Astrocyte (in vitro differentiated cells and primary cell): Measurements from ENCODE around the gene DOK7.

Experiments used
- CTCF ChIP-seq: IDR thresholded peaks from 2 replicates; pipeline ENCODE4 v1.5.1; 2011; ENCODE audit warnings: low read depth, mild to moderate bottlenecking, inconsistent platforms, low read length, moderate library complexity; ENCODE audit not compliant: insufficient read depth
- EZH2 ChIP-seq: IDR thresholded peaks from 2 replicates; pipeline ENCODE4 v1.6.1; 2012; ENCODE audit warnings: mild to moderate bottlenecking, low read length, inconsistent platforms; ENCODE audit not compliant: insufficient read depth

GRCh38 chr4:3524349-3524748, 61.2 kb downstream of the DOK7 start:
- TF ChIP-seq CTCF, result no peak
- no peak for TF ChIP-seq EZH2
